GM04504 (cell line): Measurements from ENCODE around the gene POLR1A.

Source experiments
- DNase-seq: peaks from one replicate; pipeline ENCODE4 v3.0.0-alpha.2; 2012; ENCODE audit warnings: low read depth

The POLR1A gene

GRCh38 chr2:86064006-86064405 is 41.7 kb downstream of the POLR1A start:
- no peak for DNase-seq

GRCh38 chr2:86062043-86062442 is 43.6 kb downstream of the POLR1A start:
- no peak for DNase-seq

GRCh38 chr2:86056590-86057331 is 48.9 kb downstream of the POLR1A start:
- DNase-seq, result no peak

GRCh38 chr2:86055314-86055713 is 50.4 kb downstream of the POLR1A start:
- no peak for DNase-seq

DNA sequence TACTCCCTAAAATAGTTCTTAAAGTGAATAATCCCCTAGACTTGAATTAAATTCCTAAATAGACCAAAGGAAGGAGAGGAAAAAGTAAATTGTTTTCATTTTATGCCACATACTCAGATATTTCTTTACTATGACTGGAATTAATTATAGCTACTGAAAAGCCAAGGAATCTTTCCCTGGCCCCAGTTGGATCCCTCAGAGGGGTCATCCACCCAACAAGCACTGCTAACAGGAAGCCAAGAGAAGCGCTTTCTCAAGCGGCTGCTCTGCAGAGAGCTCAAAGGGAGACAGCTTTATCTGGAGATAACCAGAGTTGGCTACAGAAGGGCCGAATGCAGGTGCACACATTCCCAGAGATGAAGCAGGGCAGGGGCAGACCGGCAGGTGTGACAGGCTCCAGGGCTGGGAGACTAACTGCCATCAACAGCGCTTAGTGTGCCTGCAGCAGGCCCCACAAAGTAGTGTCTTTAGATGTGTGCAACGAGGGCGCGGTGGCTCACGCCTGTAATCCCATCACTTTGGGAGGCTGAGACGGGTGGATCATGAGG is 51.1 kb downstream of the POLR1A start:
- no peak for DNase-seq

DNA sequence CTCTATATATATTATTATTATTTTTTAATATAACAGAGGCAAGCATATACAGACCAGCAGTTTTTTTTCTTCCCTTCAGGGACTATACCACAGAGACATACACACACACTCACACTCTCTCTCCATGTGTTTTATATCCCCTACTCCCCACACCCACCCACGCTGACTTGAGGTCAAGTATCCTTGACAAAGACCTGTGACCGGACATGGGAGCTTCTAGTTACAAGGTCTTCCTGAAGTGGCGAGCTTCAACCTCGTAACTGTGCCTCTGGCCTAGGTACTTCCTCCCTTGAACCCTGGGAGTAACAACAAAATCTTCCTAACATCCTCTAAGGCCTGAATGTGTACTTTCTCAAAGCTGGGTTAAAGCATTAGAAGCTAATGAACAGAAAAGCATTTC is 52.5 kb downstream of the POLR1A start:
- no peak for DNase-seq

DNA sequence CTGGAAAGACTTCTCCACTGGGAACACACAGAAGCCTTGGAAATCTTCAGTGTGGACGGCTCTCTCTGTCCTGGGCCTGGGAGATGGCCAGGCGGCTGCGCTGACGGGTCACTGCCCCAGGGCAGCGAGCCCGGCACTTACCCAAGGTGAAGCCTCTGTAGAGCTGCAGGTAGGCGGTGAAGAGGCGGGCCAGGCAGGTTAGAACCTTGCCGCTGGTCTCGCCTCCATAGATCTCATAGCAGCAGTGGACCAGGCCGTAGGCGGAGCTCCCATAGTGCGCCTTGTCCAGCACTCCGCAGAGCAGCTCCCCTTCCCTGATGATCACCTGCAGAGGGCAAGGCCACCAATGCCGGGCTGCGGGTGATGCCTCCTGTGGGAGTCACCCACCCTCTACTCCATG is 53.0 kb downstream of the POLR1A start:
- no peak for DNase-seq

DNA sequence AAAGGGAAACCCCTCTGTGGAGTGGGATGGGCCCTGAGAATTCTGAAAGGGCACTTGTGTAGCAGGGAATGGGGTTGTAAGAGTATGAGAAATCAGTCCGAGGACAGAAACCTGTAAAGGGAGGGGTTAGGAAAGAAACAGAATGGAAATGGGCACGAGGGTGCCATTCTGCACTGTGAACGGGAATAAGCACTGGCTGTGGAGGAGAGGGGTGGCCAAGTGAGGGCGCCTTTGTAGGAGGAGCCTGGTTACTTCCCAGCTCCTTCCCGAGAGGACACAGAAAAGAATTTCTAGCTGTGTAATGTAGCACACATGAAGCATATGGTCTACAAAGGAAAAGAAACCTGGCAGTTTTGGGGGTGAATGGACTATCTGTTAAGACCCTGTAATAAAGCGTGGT is 53.4 kb downstream of the POLR1A start:
- no peak for DNase-seq

- DNase-seq, result no peak
These were observed 55.4 kb downstream of the POLR1A start for GRCh38 chr2:86050301-86050700.

DNA sequence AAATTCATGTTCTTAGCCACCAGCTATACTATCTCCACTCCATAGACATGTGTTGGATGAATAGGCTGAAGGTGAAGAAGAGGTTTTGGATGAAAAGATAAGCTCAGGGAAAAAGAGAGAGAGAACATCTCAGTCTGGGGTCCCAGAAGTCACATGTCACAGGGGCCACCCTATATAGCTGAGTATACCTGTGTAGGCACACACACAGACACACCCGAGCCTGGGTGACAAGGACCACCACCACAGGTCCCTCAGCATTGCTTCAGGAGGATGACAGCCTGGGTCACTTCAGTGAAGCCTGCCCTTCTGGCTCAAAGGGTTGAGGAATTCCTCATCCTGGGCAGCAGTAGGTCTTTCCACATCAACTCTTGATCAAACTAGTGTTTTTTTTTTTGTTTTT is 56.2 kb downstream of the POLR1A start:
- DNase-seq, result no peak

GRCh38 chr2:86048888-86049287 is 56.8 kb downstream of the POLR1A start:
- DNase-seq, result no peak

GRCh38 chr2:86048383-86048701 is 57.3 kb downstream of the POLR1A start:
- no peak for DNase-seq

- DNase-seq, result no peak
These were observed 57.9 kb downstream of the POLR1A start for GRCh38 chr2:86047575-86048382.

GRCh38 chr2:86045541-86045940 is 60.1 kb downstream of the POLR1A start:
- DNase-seq, result no peak

DNA sequence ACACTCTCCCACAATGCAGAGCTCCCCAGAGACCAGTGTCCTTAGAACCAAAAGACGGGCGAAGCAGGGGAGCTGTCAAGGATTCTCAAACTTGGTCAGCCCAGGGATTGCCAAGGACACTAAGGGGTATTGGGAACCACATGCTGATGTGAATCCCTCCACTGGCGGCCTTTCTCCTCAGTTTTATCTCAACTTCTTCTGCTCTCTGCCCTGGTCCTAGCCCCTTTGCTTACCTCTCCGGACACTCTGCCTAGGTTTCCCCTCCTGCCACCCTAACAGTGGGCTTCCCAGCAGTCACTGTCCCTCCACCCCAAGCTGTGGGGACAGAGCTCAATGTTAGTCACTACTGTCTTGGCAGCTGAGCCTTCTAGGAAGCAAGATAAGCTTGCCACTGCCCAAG is 61.1 kb downstream of the POLR1A start:
- no peak for DNase-seq

GRCh38 chr2:86044045-86044444 is 61.6 kb downstream of the POLR1A start:
- DNase-seq, result no peak

- no peak for DNase-seq
These were observed 63.2 kb downstream of the POLR1A start for GRCh38 chr2:86042256-86043168.

DNA sequence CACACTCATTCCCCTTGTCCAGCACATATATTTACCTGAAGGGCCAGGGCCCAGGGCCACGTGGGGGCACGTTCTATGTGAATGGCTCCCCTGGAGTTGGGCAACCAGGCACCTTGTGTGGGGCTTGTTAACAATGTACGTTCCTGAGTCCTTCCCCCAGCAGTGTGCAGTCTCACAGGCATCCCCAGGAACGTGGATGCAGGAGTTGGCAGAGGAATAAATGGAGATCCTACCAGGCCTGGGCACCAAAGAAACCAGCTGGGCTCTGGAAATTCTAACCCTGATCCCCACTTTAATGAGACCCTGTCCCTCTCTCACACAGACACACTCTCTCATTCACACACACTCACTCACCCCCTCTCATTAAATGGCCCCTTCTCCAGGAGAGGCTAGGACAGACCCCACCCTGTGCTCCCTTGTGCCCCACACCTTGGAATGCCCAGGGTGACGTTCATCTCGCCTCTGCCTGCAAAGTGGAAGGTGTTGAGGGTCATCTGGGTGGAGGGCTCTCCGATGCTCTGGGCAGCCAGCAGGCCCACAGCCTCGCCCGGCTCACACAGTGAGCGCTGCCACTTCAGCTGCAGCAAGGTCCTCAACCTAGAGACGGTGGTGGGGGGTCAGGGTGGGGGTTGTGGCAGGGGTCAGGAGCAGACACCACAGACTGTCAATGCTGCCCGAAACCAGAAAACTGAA is 65.6 kb downstream of the POLR1A start:
- no peak for DNase-seq

GRCh38 chr2:86039178-86039962 is 66.3 kb downstream of the POLR1A start:
- DNase-seq, result no peak

DNA sequence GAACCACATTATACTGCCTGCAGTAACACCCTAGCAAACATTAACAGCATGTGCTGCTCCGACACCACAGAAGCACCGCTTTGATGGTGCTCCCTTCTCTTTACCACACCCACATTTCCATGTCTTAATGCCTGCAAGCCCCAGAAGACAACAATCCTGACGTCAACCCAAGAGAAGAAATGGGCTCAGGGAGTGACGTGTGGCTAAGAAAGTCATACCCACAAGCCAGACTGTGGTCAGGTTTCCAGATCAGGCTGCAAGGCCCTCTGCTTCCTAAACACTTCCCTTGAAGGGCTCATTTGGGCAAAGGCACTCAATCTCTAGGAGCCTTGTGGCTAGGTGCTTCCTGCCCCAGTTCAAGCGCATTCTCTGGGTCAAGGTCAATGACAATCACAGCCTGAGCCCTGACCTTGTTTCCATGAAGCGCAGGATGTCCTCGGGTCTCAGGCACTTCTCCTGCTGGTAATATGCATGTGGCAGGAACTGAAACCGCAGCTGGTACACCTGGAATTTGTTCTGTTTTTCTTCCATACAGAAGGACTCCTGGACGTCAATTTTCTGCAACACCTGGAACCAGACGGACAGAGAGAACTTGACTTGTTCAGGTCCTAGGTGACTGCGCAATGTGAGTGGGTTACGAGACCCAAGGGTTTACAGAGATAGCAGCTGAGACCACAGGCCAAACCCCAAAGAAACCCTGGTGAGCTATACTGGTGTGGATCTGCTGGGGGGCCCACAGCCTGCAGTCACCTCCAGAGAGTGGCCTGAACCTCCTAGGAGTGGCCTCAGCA is 67.2 kb downstream of the POLR1A start:
- no peak for DNase-seq
